HG03135 (cell line): Measurements from ENCODE around the gene FOXRED2.
"Not testable (repeated sequence)": the region's sequence is repeated elsewhere in the genome, so short reads cannot be mapped to it uniquely, and the experiment has no call there.

Source experiments
- ATAC-seq: cut with Tn5 transposase; IDR thresholded peaks from one replicate; pipeline ENCODE4 v1.9.1; 2021; ENCODE audit warnings: mild to moderate bottlenecking, moderate library complexity; ENCODE audit not compliant: unreplicated experiment

Gene FOXRED2

GRCh38 chr22:36506637-36507517, at the start of gene FOXRED2:
Gene FOXRED2, minus strand, starts transcription at chr22:36507040. Its CDS starts 618 bp downstream, at chr22:36506422.
- peak; percentile 73 for ATAC-seq

GRCh38 chr22:36554098-36554497, 47.3 kb upstream of the FOXRED2 start:
- ATAC-seq: no peak

- peak; percentile 49 for ATAC-seq
Observed at GRCh38 chr22:36552289-36552688, 45.4 kb upstream of the FOXRED2 start.

- no peak for ATAC-seq
Observed at GRCh38 chr22:36550701-36551495, 44.1 kb upstream of the FOXRED2 start.

GRCh38 chr22:36549033-36549432, 42.2 kb upstream of the FOXRED2 start:
- no peak for ATAC-seq

GRCh38 chr22:36548606-36549005, 41.8 kb upstream of the FOXRED2 start:
- no peak for ATAC-seq

DNA sequence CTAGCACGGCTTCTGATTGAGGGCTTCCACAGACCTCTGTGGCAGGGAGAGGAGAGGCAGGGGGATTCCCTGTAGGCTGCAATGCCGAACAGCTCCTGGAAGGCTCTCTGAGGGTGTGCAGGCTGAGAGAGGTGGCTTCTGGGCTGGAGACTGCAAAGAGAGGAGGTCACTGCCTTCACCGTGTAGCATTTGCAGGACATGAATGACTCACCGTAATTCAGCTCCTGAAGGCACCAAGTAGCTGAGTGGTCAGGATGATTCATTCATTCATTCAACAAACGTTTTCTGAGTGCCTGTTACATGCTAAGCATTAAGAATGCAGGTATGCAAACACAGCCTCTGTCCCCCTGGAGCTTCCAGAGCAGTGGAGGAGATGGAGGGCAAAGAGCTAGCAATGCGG, 40.1 kb upstream of the FOXRED2 start:
- ATAC-seq: no peak

DNA sequence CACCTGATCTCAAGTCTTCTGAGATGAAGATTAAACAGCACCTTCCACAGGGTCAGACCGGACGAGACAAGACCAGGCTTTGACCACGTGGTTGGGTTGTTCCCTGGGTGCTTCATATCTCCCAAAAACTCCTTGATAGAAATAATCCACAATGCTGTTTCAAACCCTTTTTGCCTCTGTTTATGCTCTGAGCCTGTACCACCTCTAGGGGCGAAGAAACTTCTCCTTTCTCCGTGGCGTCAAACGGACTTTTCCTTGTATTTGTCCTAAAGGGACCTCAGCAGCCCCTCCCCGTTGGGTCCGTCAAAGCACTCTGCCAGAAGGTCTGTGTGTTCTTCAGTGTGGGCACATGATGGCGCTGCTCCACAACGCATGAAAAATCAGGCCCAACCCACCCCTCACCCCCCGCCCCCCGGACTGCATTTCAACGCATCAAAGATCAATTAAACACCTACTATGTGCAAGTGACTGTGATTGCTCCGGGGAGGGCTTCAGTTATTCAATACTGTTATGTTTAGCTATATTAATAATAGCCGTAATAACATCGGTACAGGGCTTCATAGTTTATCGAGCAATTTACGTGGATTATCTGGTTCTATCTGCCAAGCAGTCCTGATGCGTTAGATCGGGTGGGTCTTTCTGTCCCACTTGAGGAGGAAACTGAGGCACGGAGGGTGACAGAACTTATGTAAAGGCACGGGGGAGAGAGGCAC, 39.4 kb upstream of the FOXRED2 start:
- no peak for ATAC-seq

DNA sequence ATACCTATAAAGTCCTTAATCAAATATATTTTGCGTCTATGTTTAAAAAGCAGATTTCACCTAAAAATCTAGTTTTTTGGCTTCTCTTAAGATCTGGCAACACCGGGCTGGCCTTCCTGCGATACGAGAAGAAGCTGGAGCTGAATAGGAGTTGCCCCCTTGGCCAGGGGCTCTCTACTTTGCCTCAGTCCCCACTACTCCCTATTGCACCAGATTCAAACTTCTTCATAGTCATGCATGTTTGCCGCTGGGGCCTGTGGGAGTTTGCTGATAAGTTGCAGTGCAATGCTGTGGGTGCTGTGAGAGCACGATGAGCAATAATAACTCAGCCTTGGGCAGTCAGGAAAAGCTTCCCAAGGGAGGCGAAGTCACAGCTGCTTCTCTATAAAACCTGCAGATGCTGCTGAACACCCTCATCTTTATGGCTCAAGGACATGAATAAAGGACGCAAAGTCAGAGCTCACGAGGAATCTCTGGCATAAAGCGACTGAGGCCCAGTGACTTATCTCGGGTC, 37.3 kb upstream of the FOXRED2 start:
- no peak for ATAC-seq

GRCh38 chr22:36541831-36542411, 35.1 kb upstream of the FOXRED2 start:
- ATAC-seq: no peak

- ATAC-seq: no peak
Observed at GRCh38 chr22:36540867-36541642, 34.2 kb upstream of the FOXRED2 start.

DNA sequence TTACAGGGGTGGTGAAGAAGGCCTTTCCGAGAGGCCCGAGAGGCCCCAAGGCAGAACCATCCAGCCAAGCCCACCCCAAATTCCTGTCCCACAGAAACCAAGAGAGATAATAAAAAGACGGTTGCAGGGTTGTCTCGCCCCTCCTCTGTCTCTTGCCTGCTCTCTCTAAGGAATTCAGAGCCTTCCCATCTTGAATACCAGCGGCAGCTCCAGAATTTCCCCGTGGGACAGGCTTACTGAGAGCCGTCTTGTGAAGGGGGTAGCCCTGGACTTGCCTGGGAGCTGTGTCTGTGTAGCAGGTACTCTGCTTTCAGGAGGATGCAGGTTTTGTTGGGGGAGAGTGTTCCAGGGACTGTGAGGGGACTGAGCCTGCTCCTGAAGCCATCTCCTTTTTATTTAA, 31.7 kb upstream of the FOXRED2 start:
- no peak for ATAC-seq

- no peak for ATAC-seq
Observed at GRCh38 chr22:36536717-36537116, 29.9 kb upstream of the FOXRED2 start.

DNA sequence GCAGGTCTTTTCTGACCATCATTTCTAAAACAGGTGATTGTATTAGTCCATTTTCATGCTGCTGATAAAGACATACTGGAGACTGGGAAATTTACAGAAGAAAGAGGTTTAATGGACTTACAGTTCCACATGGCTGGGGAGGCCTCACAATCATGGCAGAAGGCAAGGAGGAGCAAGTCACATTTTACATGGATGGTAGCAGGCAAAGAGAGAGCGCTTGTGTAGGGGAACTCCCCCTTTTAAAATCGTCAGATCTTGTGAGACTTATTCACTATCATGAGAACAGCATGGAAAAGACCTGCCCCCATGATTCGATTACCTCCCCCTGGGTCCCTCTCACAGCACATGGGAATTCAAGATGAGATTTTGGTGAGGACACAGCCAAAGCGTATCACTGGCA, 26.5 kb upstream of the FOXRED2 start:
- not testable (repeated sequence) for ATAC-seq

GRCh38 chr22:36532466-36532865, 25.6 kb upstream of the FOXRED2 start:
- ATAC-seq: no peak

DNA sequence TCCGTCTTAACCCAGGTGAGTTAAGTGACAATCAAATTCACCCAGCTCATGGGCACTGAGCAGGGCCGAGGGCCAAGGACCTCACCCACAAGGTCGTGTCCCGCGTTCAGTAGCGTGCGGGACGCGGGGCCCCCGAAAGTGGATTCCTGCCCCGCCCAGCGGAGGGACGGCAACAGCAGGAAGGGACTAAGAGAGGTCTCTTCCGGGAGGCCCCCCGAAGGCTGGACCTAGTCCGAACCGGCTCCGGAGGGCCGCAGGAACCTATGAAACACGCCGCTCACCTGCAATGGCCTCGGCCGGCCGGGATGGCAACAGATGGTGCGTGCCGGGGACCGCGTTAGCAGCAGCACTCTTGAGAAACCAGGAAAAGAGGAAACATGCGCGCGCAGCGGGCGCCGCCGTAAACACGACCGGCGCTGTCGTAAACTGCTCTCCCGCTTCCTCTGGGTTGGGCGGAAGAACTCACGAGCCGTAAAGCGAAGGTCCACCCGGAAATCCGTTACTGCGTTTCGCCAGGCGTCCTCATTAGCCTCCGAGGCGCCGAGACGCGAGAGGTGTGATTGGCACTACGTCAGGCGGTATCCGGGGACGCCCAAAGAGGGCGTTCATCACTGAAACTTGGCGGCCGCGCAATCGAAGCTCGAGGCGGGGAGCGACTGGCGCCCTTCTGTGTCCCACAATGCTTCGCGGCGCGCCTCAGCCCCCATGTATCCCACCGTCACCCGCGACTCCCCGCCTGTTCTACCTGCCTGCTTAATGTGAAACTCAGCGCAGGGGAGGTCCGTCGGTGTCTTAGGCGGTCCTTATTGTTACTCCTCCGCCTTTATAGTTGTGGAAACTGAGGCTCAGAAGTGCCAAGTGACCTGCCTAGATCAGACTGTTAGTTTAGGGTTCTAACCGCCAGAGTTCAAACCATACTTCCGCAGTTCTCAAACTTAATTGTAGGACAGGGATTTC, 22.2 kb upstream of the FOXRED2 start, which contains the start of gene EIF3D:
EIF3D (minus strand) TSS at position 372 of the 957 bp plus-strand sequence. CDS start 3,045 bp downstream, outside the sequence.
- peak; percentile 92 for ATAC-seq

- ATAC-seq: no peak
Observed at GRCh38 chr22:36528341-36528740, 21.5 kb upstream of the FOXRED2 start.

- no peak for ATAC-seq
Observed at GRCh38 chr22:36522662-36523061, 15.8 kb upstream of the FOXRED2 start.

- ATAC-seq: no peak
Observed at GRCh38 chr22:36520423-36520822, 13.6 kb upstream of the FOXRED2 start.
